HAP-1 (cell line): Measurements from ENCODE around the gene AGAP1.
A peak's percentile ranks its signal among the peaks of the same experiment; 100 is the strongest.

Experiments
- DNase-seq, 2 experiments: peaks; one replicate each; pipeline ENCODE4 v3.0.0-alpha.2; 2016 to 2020; ENCODE audit warnings: low spot score in 2 of 2
- H3K27me3 ChIP-seq: fragments of 250-450 bp; sonication (Bioruptor Pico); 2 replicates; pipeline ENCODE4 v1.5.1; 2020; ENCODE audit warnings: low read depth, mild to moderate bottlenecking, moderate library complexity
- H3K36me3 ChIP-seq: fragments of 250-450 bp; sonication (Bioruptor Pico); replicated peaks from 2 replicates; pipeline ENCODE4 v1.5.1; 2020; ENCODE audit warnings: mild to moderate bottlenecking
- H3K4me1 ChIP-seq: fragments of 250-450 bp; sonication (Bioruptor Pico); 2 replicates; pipeline ENCODE4 v1.5.1; 2020; ENCODE audit warnings: mild to moderate bottlenecking
- H3K4me3 ChIP-seq: fragments of 250-450 bp; sonication (Bioruptor Pico); 2 replicates; pipeline ENCODE4 v1.5.1; 2020; ENCODE audit warnings: mild to moderate bottlenecking, moderate library complexity
- H3K9me3 ChIP-seq: fragments of 250-450 bp; sonication (Bioruptor Pico); 2 replicates; pipeline ENCODE4 v1.5.1; 2020; ENCODE audit warnings: mild to moderate bottlenecking, moderate library complexity
- in situ Hi-C: fragments of 300-500 bp; cut with MboI; formaldehyde crosslinking; loops from 3 replicates; pipeline ENCODE4 v1.14.3; 2020; ENCODE audit warnings: low sequenced_read_pairs, inconsistent platforms, mixed read lengths

AGAP1 gene

DNA sequence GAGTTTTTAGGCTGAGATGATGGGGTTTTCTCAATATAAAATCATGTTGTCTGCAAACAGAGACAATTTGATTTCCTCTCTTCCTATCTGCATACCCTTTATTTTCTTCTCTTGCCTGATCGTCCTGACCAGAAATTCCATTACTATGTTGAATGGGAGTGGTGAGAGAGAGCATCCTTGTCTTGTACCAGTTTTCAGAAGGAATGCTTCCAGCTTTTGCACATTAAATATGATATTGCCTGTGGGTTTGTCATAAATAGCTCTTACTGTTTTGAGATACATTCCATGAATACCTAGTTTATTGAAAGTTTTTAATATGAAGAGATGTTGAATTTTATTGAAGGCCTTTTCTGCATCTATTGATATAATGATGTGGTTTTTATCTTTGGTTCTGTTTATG, 492.5 kb downstream of the AGAP1 start:
- in situ Hi-C loops = no loop called here
- DNase-seq = no peak

DNA sequence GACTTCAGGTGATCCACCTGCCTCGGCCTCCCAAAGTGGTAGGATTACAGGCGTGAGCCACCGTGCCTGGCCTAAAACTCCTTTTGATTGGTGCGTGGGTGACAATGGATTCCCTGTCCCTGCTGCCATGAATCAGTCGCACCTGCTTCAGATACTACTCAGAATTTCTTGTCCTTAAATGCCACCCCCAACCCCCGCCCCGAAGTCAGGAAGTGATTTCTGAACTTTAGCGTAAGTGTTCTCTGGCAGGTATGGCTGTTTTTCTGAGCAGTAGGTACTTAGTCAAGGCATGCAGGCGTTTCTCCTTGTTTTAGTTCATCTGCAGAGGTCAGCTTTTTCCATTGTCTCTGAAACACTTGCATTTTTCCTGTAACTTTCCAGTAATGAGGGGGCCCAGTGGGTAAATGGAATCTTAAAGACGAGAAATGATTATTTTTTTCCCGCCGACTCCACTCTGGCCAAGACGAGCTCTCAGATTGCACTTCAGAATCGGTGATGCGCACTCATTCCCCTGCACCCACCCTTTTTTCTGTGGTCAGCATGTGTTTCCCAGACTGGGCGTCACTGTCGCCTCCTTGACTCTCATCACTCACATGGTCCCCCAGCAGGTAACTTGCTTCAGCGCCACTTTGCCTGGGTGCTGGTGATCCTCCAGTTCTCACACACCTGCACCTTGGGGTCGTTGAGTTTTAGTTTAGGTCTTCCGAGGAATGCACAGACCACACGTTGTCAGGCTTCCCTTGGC, 494.6 kb downstream of the AGAP1 start:
- no peak for DNase-seq
- Histone ChIP-seq H3K9me3 (no peaks in the 10 kb centered on the region), H3K4me1 (no peaks in the 10 kb centered on the region), H3K36me3 (no peaks in the 10 kb centered on the region), H3K27me3 (no peaks in the 10 kb centered on the region), H3K4me3 (no peak overlapping the region)
- in situ Hi-C loops = no loop called here

More for the DNA sequence above, 492.5 kb downstream of the AGAP1 start:
- Histone ChIP-seq H3K9me3 (no peaks in the 10 kb centered on the region), H3K4me1 (no peaks in the 10 kb centered on the region), H3K36me3 (no peaks in the 10 kb centered on the region), H3K4me3 (no peak overlapping the region), H3K27me3 (no peaks in the 10 kb centered on the region)

DNA sequence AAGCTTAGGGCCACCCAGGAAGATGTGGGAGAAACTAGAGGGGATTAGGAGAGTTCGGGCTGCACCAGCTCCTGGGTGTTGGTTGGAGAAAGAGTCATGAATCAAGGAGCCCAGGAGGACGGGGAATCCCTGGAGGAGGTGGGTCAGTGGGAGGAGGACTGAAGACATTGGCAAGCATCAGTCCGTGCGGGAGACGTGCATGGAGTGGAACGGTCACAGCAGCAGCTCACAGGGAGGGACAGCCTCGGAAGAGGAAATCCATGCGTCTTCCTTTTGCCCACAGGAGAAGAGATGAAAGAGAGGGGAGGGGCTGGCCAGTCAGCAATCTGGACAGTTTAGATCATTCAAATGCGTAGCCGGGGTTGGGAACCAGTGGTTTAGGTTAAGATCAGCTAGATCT, 495.7 kb downstream of the AGAP1 start:
- H3K4me1 ChIP-seq = no peaks in the 10 kb centered on the region
- no peak for DNase-seq
- in situ Hi-C loops = no loop called here
- no peak overlapping the region for H3K4me3 ChIP-seq
- H3K9me3 ChIP-seq = no peaks in the 10 kb centered on the region
- no peaks in the 10 kb centered on the region for H3K27me3 ChIP-seq
- H3K36me3 ChIP-seq = no peaks in the 10 kb centered on the region

DNA sequence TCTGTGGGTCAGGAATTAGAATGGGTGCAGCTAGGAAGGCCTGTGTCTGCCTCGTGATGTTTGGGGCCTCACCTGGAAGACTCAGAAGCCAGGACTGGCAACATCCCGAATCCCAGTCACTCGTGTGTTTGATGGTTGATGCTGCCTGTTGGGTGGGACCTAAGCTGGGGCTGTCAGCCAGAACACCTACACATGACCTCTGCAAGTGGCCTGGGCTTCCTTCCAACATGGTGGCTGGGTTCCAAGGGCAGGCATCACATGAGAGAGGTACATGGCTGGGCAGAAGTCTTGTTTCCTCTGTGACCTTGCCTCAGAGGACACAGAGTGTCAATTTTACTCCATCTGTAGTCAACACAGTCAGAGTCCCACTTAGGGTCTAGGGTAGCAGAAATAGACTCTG, 496.5 kb downstream of the AGAP1 start:
- Histone ChIP-seq H3K27me3 (no peaks in the 10 kb centered on the region), H3K9me3 (no peaks in the 10 kb centered on the region), H3K4me1 (no peaks in the 10 kb centered on the region), H3K36me3 (no peaks in the 10 kb centered on the region), H3K4me3 (no peak overlapping the region)
- in situ Hi-C loops = no loop called here
- DNase-seq = no peak

DNA sequence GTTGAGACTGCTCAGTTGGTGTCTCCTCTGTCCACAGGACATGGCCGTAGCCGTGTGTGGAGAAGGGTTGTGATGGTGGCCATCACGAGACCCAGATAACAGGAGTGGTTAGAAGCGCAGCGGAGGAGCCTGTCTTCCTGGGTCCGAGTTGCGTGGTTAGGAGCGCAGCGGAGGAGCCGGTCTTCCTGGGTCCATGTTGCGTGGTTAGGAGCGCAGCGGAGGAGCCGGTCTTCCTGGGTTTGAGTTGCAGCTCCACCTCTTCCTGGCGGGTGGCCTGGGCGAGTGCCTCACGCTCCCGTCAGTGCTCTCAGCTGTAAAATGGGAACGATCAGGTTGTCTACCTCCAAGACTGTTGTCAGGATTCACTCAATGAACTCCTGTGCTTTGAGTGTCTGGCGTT, 498.2 kb downstream of the AGAP1 start:
- Histone ChIP-seq H3K4me1 (no peaks in the 10 kb centered on the region), H3K9me3 (no peaks in the 10 kb centered on the region), H3K36me3 (no peaks in the 10 kb centered on the region), H3K27me3 (no peaks in the 10 kb centered on the region), H3K4me3 (no peak overlapping the region)
- no peak for DNase-seq
- in situ Hi-C loops = no loop called here

DNA sequence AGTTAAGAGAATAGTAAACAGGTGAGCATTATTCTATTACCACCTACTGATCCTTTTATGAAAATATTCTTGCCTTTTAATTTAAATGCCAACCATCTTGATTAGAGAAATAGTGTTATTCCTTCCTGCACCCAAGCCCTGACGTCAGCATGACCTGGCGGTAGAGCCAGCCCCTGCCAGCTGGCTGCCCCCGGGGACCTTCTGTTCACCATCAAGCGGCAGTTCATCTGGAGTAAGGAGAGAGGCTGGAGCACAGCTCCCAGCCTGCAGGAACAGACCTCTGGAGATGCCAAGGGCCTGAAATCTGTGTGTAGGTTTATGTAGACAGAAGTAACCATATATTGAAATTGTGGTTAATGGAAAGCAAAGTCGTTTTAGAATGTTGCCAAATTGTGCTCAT, 502.6 kb downstream of the AGAP1 start:
- H3K9me3 ChIP-seq = no peaks in the 10 kb centered on the region
- H3K4me3 ChIP-seq = no peak overlapping the region
- no peaks in the 10 kb centered on the region for H3K4me1 ChIP-seq
- in situ Hi-C loops = no loop called here
- H3K27me3 ChIP-seq = no peaks in the 10 kb centered on the region
- H3K36me3 ChIP-seq = no peaks in the 10 kb centered on the region
- DNase-seq = no peak

DNA sequence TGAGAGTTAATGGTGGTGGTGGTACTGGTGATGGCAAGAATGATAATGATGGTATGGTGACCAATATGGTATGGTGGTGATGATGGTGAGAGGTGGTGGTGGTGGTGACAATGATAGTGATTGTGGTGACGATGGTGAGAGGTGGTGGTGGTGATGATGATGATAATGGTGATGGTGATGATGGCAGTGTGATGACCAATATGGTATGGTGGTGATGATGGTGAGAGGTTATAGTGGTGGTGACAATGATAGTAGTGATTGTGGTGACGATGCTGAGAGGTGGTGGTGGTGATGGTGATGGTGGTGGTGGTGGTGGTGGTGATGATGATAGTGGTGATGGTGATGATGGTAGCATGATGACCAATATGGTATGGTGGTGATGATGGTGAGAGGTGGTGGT, 505.2 kb downstream of the AGAP1 start:
- H3K27me3 ChIP-seq = no peaks in the 10 kb centered on the region
- no peak overlapping the region for H3K4me3 ChIP-seq
- H3K4me1 ChIP-seq = no peaks in the 10 kb centered on the region
- no peaks in the 10 kb centered on the region for H3K9me3 ChIP-seq
- no peak for DNase-seq
- no peaks in the 10 kb centered on the region for H3K36me3 ChIP-seq
- in situ Hi-C loops = no loop called here

DNA sequence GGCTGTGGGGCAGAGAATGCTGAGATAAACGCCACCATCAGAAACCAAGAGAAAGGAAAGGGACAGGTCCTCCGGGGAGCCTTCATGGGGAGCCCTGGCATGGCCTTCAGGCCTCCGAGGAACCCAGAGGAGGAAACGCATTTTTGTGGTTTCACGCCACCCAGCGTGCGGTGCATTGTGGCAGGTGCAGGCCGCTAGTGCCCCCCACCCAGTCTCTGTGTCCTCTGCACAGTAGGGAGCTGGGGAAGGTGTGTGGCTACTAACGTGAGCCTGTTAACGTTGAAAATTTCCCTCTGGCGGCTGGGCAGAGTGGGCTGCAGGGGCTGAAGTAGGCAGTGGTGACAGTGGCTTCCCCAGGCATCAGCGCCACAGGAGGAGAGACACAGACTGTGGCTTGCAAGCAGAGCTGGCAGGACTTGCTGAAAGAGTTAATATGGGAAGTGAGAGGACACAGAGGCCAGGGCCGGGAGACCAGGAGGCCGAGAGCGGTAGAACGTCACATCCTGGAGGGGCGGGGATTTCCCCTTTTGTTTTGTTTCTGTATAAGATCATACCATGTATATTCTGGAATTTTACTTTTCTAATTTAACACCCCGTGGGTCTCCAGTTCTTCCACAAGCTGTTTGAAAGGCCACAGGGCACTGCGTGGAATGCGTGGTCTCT, 507.5 kb downstream of the AGAP1 start:
- no peaks in the 10 kb centered on the region for H3K36me3 ChIP-seq
- H3K4me1 ChIP-seq = no peaks in the 10 kb centered on the region
- no peak overlapping the region for H3K4me3 ChIP-seq
- no peaks in the 10 kb centered on the region for H3K27me3 ChIP-seq
- in situ Hi-C loops = no loop called here
- H3K9me3 ChIP-seq = no peaks in the 10 kb centered on the region
- no peak for DNase-seq

DNA sequence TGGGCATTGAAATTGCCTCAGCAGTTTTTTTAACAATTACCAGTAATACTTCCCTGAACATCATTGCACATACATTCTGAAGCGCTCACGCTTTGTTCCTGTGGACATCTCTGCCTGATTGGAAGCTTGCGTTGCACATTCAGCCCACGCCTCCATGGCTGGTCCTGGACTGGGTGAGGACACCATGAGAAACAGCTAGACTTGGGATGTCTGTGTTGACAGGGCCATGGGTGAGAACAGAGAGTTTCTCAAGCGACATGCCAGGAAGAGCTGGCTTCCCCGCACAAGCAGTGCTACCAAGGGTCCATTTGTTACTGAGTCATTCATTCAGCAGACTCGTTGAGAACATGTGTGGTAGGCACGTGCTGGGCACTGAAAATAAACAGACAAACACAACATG, 508.0 kb downstream of the AGAP1 start:
- no peaks in the 10 kb centered on the region for H3K36me3 ChIP-seq
- H3K27me3 ChIP-seq = no peaks in the 10 kb centered on the region
- no peaks in the 10 kb centered on the region for H3K4me1 ChIP-seq
- no peaks in the 10 kb centered on the region for H3K9me3 ChIP-seq
- in situ Hi-C loops = no loop called here
- DNase-seq = no peak
- no peak overlapping the region for H3K4me3 ChIP-seq

DNA sequence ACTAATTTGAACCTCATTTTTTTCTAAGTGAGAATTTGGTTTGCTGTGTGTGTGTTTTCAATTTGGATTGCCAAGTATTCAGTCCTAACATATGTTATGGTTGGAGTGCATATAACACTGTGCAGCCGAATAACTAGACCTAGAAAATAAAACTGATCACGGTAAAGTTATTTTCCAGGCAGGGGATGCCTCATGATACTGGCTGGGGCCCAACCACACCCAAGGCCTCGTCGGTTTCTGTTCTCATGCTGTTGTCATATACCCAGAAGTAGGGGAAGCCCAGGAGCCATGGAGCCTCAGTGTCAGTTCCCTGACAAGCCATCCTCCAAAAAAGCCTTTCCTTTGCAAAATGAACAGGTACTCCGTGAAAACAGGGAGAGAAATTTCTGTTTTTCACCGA, 514.2 kb downstream of the AGAP1 start:
- Histone ChIP-seq H3K4me3 (no peak overlapping the region), H3K4me1 (no peaks in the 10 kb centered on the region), H3K36me3 (no peaks in the 10 kb centered on the region), H3K27me3 (no peaks in the 10 kb centered on the region), H3K9me3 (no peaks in the 10 kb centered on the region)
- no peak for DNase-seq
- in situ Hi-C loops = no loop called here

DNA sequence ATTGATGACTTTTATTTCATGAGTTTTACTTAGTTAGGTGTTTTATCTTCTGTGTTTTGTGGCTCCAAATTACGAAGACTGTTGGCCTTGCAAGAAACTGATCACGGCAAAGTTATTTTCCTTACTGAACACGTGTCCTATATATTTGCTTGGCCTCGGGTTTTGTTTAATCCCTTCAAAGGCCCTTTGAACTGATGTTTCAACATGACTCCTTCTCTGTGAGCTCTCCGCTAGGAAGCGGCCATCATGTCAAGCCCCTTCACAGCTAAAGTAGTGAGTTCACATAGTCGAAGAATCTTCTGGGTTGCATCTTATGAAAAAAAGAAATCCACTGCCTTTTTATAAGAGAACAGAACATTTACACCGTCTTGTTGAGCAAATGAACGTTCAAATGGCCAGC, 515.0 kb downstream of the AGAP1 start:
- H3K4me1 ChIP-seq = no peaks in the 10 kb centered on the region
- no peaks in the 10 kb centered on the region for H3K9me3 ChIP-seq
- no peak for DNase-seq
- H3K4me3 ChIP-seq = no peak overlapping the region
- no peaks in the 10 kb centered on the region for H3K27me3 ChIP-seq
- in situ Hi-C loops = no loop called here
- no peaks in the 10 kb centered on the region for H3K36me3 ChIP-seq

DNA sequence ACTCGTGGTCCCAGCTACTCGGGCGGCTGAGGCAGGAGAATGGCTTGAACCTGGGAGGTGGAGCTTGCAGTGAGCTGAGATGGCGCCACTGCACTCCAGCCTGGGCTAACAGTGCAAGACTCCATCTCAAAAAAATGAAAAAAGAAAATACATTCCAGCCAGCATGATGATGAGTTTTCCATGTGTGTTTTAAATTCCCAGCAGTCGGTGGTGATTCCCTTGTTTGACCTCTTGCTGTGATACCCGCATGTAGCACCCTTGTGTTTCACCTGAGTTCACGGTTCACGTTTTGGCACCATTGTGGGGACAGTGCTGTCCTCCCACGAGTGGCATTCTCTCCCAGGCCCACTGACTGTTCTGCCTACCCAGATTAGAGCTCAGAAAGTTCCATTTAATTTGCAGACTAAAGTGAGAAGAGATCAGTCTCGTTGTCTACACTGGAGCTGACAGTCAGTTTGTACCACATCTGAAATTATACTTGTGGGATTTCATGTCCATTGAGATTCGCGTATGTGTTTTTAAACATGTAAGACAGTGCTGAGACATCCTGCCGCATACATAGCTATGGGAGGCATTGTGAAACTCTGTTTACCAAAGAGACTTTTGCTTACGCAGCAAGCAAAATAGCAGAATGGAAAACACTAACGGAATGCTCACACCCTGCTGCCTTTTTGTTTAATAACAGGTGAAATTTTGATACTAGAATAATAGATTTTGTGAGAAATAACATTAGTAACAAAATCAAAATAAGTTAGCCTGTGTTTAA, 517.3 kb downstream of the AGAP1 start:
- in situ Hi-C loops = no loop called here
- Histone ChIP-seq H3K36me3 (no peaks in the 10 kb centered on the region), H3K9me3 (no peaks in the 10 kb centered on the region), H3K27me3 (no peaks in the 10 kb centered on the region), H3K4me3 (no peak overlapping the region), H3K4me1 (peaks cover 17% of the 10 kb centered on the region)
- DNase-seq = no peak

DNA sequence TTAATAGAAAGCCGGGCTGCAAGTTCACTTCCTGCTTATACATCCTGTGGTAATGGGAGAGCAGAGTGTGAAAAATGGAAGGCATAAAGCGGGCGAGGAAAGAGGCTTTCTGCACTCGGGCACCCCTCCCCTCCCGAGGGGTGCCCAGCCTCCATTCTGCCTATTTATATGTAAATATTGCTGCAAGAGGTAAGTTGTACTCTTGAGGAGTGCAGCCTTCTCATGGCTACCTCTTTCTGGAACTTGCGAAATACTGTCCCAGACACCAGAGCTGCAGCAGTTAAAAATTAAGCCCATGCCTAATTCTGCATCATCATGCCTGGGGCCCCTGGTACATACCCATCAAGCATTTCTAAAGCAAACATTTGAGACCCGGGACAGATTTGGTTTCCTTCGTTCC, 518.3 kb downstream of the AGAP1 start:
- H3K9me3 ChIP-seq = no peaks in the 10 kb centered on the region
- H3K27me3 ChIP-seq = no peaks in the 10 kb centered on the region
- peaks cover 17% of the 10 kb centered on the region for H3K4me1 ChIP-seq
- H3K36me3 ChIP-seq = no peaks in the 10 kb centered on the region
- in situ Hi-C loops = no loop called here
- no peak overlapping the region for H3K4me3 ChIP-seq
- DNase-seq = no peak

DNA sequence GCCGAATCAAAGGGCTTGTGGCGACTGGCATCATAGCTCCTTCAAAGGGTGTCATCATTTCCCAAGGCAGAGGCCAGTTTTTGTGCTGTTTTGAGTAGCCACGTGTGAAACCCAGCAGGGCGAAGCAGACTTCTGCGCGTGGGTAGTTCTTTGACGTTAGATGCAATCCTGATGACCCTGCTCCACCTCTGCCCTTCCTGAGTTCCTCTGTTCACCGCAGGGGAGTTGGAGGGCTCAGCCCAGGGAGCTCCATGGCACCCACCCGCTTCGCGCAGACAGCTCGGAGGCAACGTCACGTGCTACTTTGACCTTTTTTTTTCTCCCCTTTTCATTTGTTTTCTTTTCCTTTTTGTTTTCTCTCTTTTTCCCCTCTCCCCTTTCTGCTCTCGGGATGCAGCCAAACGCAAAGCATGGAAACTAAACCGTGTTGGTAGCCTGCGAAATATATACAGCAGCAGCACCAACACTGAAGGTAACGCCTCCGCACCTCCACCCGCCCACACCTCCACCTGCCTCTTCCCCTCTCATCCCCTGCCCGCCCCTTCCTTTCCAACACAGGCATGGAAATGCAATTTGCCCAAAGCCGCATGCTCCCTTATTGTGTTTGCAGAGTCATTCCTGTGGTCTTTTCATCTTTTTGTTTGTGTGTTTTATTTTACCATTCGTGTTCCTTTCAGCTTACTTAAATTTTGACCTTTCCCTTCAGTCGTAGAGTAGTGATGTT, 520.7 kb downstream of the AGAP1 start:
- peak in 1 of 2 experiments; percentile 35 for DNase-seq
- no peak overlapping the region for H3K4me3 ChIP-seq
- in situ Hi-C loops = no loop called here
- H3K4me1 ChIP-seq = peaks cover 17% of the 10 kb centered on the region
- H3K9me3 ChIP-seq = no peaks in the 10 kb centered on the region
- H3K27me3 ChIP-seq = no peaks in the 10 kb centered on the region
- H3K36me3 ChIP-seq = no peaks in the 10 kb centered on the region
